Uterus (tissue), 4 donors: ENCODE measurements around the gene FAM9B. TPM values are rescaled to one million over a fixed set of nuclear protein-coding genes. Genes with fewer than 3 reads are reported as not detected.

ENCODE experiments used
- DNase-seq, 2 donors: peaks; one replicate each; pipeline ENCODE4 v3.0.0-alpha.2; 2019 to 2020
- H3K27ac ChIP-seq, 2 donors: fragments of 200-600 bp; sonication (generic); 1 replicate in 1 of 2; 2 replicates in 1 of 2; pipeline ENCODE4 v1.5.1; 2016 to 2018
- H3K27me3 ChIP-seq, 2 donors: fragments of 200-600 bp; sonication (generic); one replicate each; pipeline ENCODE4 v1.5.1; 2018 to 2019; ENCODE audit warnings: control low read depth in 1 of 2
- H3K36me3 ChIP-seq, 2 donors: fragments of 200-600 bp; sonication (generic); one replicate each; pipeline ENCODE4 v1.5.1; 2019; ENCODE audit warnings: control low read depth in 1 of 2
- H3K4me1 ChIP-seq, 2 donors: fragments of 200-600 bp; sonication (generic); one replicate each; pipeline ENCODE4 v1.5.1; 2018 to 2019; ENCODE audit warnings: control low read depth in 1 of 2
- H3K4me3 ChIP-seq, 2 donors: fragments of 200-600 bp; sonication (generic); 1 replicate in 1 of 2; 2 replicates in 1 of 2; pipeline ENCODE4 v1.5.1; 2018 to 2019; ENCODE audit warnings: mild to moderate bottlenecking in 1 of 2
- H3K9me3 ChIP-seq, 2 donors: fragments of 200-600 bp; sonication (generic); one replicate each; pipeline ENCODE4 v1.5.1; 2019; ENCODE audit warnings: control low read depth in 1 of 2
- CTCF ChIP-seq, 4 experiments: fragments of 200-600 bp in 2 of 4; fragments of 450-650 bp in 2 of 4; sonication (generic) in 2 of 4; IDR thresholded peaks; one replicate each; pipeline ENCODE4 v1.5.1; 2016 to 2019; ENCODE audit warnings: antibody characterized with exemption in 4 of 4, mild to moderate bottlenecking in 2 of 4, moderate library complexity in 1 of 4
- POLR2A ChIP-seq, 2 donors: fragments of 450-650 bp; IDR thresholded peaks; one replicate each; pipeline ENCODE4 v1.6.1; 2016; ENCODE audit warnings: antibody characterized with exemption in 2 of 2, mild to moderate bottlenecking in 1 of 2, moderate library complexity in 1 of 2
- intact Hi-C: fragments of 100-400 bp; cut with DNase I; formaldehyde crosslinking; loops from one replicate; pipeline ENCODE4 v1.15.1; 2023; ENCODE audit warnings: low total_unique reads
- total RNA-seq, 4 donors: library from RNA; depleted of rRNA in 3 of 4; stranded (reverse); fragments of >200 nt in 3 of 4; gene quantifications; one replicate each; pipeline versions ENCODE4 v1.1.0 to v1.2.4, GENCODE V29; 2014 to 2023
- donor health status: DM: yes; HTN: yes; CAD: no.

FAM9B gene
- total RNA-seq, 4 donors from 2014 or later, result 0.62 to 4.4 (median 2.2) TPM

- H3K27ac ChIP-seq, result no peak overlapping the region
- no peaks in the 10 kb centered on the region for H3K9me3 ChIP-seq
- intact Hi-C loops, result no loop called here
- H3K4me3 ChIP-seq, result no peak overlapping the region
- TF ChIP-seq POLR2A (IDR thresholded peaks at IDR 0.05) (no peak), CTCF (IDR thresholded peaks at IDR 0.05) (no peak)
- H3K36me3 ChIP-seq, result no peaks in the 10 kb centered on the region
- H3K4me1 ChIP-seq, result no peaks in the 10 kb centered on the region
- DNase-seq, result no peak
- H3K27me3 ChIP-seq, result peaks cover 0 to 10% of the 10 kb centered on the region in 2 donors
These were observed 35.6 kb upstream of the FAM9B start for GRCh38 chrX:9069573-9069972.

- Histone ChIP-seq H3K27ac (no peak overlapping the region), H3K27me3 (peaks cover 0 to 7% of the 10 kb centered on the region in 2 donors), H3K36me3 (no peaks in the 10 kb centered on the region), H3K4me1 (no peaks in the 10 kb centered on the region), H3K4me3 (no peak overlapping the region), H3K9me3 (no peaks in the 10 kb centered on the region)
- no peak for DNase-seq
- intact Hi-C loops, result no loop called here
- TF ChIP-seq CTCF (IDR thresholded peaks at IDR 0.05) (no peak), POLR2A (IDR thresholded peaks at IDR 0.05) (no peak)
These were observed 30.8 kb upstream of the FAM9B start for GRCh38 chrX:9064694-9065093.

GRCh38 chrX:9062641-9063040 lies 28.7 kb upstream of the FAM9B start:
- peaks cover 0 to 7% of the 10 kb centered on the region in 2 donors for H3K27me3 ChIP-seq
- H3K4me3 ChIP-seq, result no peak overlapping the region
- no peaks in the 10 kb centered on the region for H3K36me3 ChIP-seq
- no peak for TF ChIP-seq POLR2A (IDR thresholded peaks at IDR 0.05)
- no peak for TF ChIP-seq CTCF (IDR thresholded peaks at IDR 0.05)
- H3K9me3 ChIP-seq, result no peaks in the 10 kb centered on the region
- H3K4me1 ChIP-seq, result no peaks in the 10 kb centered on the region
- intact Hi-C loops, result no loop called here
- H3K27ac ChIP-seq, result no peak overlapping the region
- DNase-seq, result no peak

- Histone ChIP-seq H3K27me3 (no peaks in the 10 kb centered on the region), H3K36me3 (no peaks in the 10 kb centered on the region), H3K9me3 (no peaks in the 10 kb centered on the region), H3K4me3 (no peak overlapping the region), H3K27ac (no peak overlapping the region), H3K4me1 (no peaks in the 10 kb centered on the region)
- TF ChIP-seq CTCF (IDR thresholded peaks at IDR 0.05) (no peak), POLR2A (IDR thresholded peaks at IDR 0.05) (no peak)
- intact Hi-C loops, result no loop called here
- no peak for DNase-seq
These were observed 21.4 kb upstream of the FAM9B start for GRCh38 chrX:9055354-9055753.

- H3K27me3 ChIP-seq, result no peaks in the 10 kb centered on the region
- no peak overlapping the region for H3K27ac ChIP-seq
- H3K4me1 ChIP-seq, result no peaks in the 10 kb centered on the region
- intact Hi-C loops, result no loop called here
- no peaks in the 10 kb centered on the region for H3K36me3 ChIP-seq
- no peak for TF ChIP-seq CTCF (IDR thresholded peaks at IDR 0.05)
- no peak for TF ChIP-seq POLR2A (IDR thresholded peaks at IDR 0.05)
- H3K9me3 ChIP-seq, result no peaks in the 10 kb centered on the region
- no peak overlapping the region for H3K4me3 ChIP-seq
- DNase-seq, result no peak
These were observed 18.2 kb upstream of the FAM9B start for GRCh38 chrX:9052081-9052480.
